ENCODE results near the gene TSEN2. TPM values are rescaled to one million over a fixed set of nuclear protein-coding genes. Genes with fewer than 3 reads are reported as not detected.
A peak's percentile ranks its signal among the peaks of the same experiment; 100 is the strongest.

TSEN2 gene
- total and polyA plus RNA-seq, 2 of the 13 experiments (the other 11 are each of a cell fraction or from before 2014, with no cell fraction given) = 11.0 to 17.3 TPM

- no peak for TF ChIP-seq ZNF260 (CRISPR knock-in tag; IDR thresholded peaks at IDR 0.05; ENCODE audit: borderline replicate concordance, low read depth)
- no peak for TF ChIP-seq ZNF446 (CRISPR knock-in tag; IDR thresholded peaks at IDR 0.05)
- TF ChIP-seq, protein P1, sequence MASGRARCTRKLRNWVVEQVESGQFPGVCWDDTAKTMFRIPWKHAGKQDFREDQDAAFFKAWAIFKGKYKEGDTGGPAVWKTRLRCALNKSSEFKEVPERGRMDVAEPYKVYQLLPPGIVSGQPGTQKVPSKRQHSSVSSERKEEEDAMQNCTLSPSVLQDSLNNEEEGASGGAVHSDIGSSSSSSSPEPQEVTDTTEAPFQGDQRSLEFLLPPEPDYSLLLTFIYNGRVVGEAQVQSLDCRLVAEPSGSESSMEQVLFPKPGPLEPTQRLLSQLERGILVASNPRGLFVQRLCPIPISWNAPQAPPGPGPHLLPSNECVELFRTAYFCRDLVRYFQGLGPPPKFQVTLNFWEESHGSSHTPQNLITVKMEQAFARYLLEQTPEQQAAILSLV (CRISPR knock-in tag; IDR thresholded peaks at IDR 0.05; ENCODE audit: borderline replicate concordance) = no peak
- TF ChIP-seq SPEN (CRISPR knock-in tag; IDR thresholded peaks at IDR 0.05; ENCODE audit: low read depth) = no peak
- no peak for TF ChIP-seq NCOA2 (CRISPR knock-in tag; IDR thresholded peaks at IDR 0.05)
- peak; percentile 80 for TF ChIP-seq CEBPG (CRISPR knock-in tag; IDR thresholded peaks at IDR 0.05)
- TF ChIP-seq CREB1 (IDR thresholded peaks at IDR 0.05) = no peak
- peak; percentile 26; the same call in 1 of the 2 replicates for TF ChIP-seq CREB1 (CRISPR knock-in tag; IDR thresholded peaks at IDR 0.05)
- no peak for TF ChIP-seq MED13 (CRISPR knock-in tag; IDR thresholded peaks at IDR 0.05)
- TF ChIP-seq ZNF451 (CRISPR knock-in tag; IDR thresholded peaks at IDR 0.05) = no peak
- TF ChIP-seq HNRNPH1 (optimal IDR thresholded peaks at IDR 0.05; ENCODE audit: low read depth, low read length) = no peak
- TF ChIP-seq CEBPZ (IDR thresholded peaks at IDR 0.05; ENCODE audit: low read length) = no peak
- no peak for TF ChIP-seq ZNF432 (CRISPR knock-in tag; IDR thresholded peaks at IDR 0.05; ENCODE audit: borderline replicate concordance)
- TF ChIP-seq ZNF619 (CRISPR knock-in tag; IDR thresholded peaks at IDR 0.05) = no peak
- TF ChIP-seq TRIM24 (CRISPR knock-in tag; IDR thresholded peaks at IDR 0.05) = no peak
- no peak for TF ChIP-seq NONO (IDR thresholded peaks at IDR 0.05)
- TF ChIP-seq NONO (CRISPR knock-in tag; conservative IDR thresholded peaks at IDR 0.05) = no peak
- TF ChIP-seq ASH2L (IDR thresholded peaks at IDR 0.05; ENCODE audit: insufficient read length, low read depth, low read length) = peak; percentile 6
- TF ChIP-seq THAP8 (CRISPR knock-in tag; IDR thresholded peaks at IDR 0.05; ENCODE audit: borderline replicate concordance) = no peak
- TF ChIP-seq, protein P2, sequence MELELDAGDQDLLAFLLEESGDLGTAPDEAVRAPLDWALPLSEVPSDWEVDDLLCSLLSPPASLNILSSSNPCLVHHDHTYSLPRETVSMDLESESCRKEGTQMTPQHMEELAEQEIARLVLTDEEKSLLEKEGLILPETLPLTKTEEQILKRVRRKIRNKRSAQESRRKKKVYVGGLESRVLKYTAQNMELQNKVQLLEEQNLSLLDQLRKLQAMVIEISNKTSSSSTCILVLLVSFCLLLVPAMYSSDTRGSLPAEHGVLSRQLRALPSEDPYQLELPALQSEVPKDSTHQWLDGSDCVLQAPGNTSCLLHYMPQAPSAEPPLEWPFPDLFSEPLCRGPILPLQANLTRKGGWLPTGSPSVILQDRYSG (CRISPR knock-in tag; IDR thresholded peaks at IDR 0.05) = 0 out of 2 replicates have a peak, but pooled peaks have one; percentile 12
- no peak for TF ChIP-seq ZNF883 (CRISPR knock-in tag; IDR thresholded peaks at IDR 0.05; ENCODE audit: not compliant biosample characterization)
- TF ChIP-seq EED (CRISPR knock-in tag; IDR thresholded peaks at IDR 0.05) = no peak
- no peak for TF ChIP-seq ZNF639 (CRISPR knock-in tag; conservative IDR thresholded peaks at IDR 0.05)
Observed at GRCh38 chr3:12557473-12558100, 73.3 kb downstream of the TSEN2 start (continued).
